GM19467 (cell line): ENCODE results near the gene NTN4.
"Not testable (repeated sequence)": the region's sequence is repeated elsewhere in the genome, so short reads cannot be mapped to it uniquely, and the experiment has no call there.

Experiments used
- ATAC-seq: cut with Tn5 transposase; IDR thresholded peaks from one replicate; pipeline ENCODE4 v1.9.1; 2021; ENCODE audit warnings: mild to moderate bottlenecking, moderate library complexity; ENCODE audit not compliant: unreplicated experiment

The NTN4 gene

GRCh38 chr12:95790033-95790916, at the start of gene NTN4:
Gene NTN4, minus strand, starts transcription at chr12:95790764. Its CDS starts 455 bp downstream, at chr12:95790309.
- ATAC-seq = no peak

GRCh38 chr12:95838125-95838524, 47.6 kb upstream of the NTN4 start:
- ATAC-seq = no peak

- ATAC-seq = no peak
These were observed 46.9 kb upstream of the NTN4 start for GRCh38 chr12:95837240-95838038.

- ATAC-seq = no peak
These were observed 46.2 kb upstream of the NTN4 start for GRCh38 chr12:95836630-95837239.

GRCh38 chr12:95836185-95836609, 45.6 kb upstream of the NTN4 start:
- no peak for ATAC-seq

GRCh38 chr12:95834572-95834971, 44.0 kb upstream of the NTN4 start:
- no peak for ATAC-seq

- no peak for ATAC-seq
These were observed 39.9 kb upstream of the NTN4 start for GRCh38 chr12:95830335-95831089.

- ATAC-seq = no peak
These were observed 38.8 kb upstream of the NTN4 start for GRCh38 chr12:95829395-95829794.

- ATAC-seq = no peak
These were observed 29.6 kb upstream of the NTN4 start for GRCh38 chr12:95820096-95820703.

- no peak for ATAC-seq
These were observed 25.2 kb upstream of the NTN4 start for GRCh38 chr12:95815632-95816212.

GRCh38 chr12:95812155-95812554, 21.6 kb upstream of the NTN4 start:
- ATAC-seq = not testable (repeated sequence)

- ATAC-seq = no peak
These were observed 19.8 kb upstream of the NTN4 start for GRCh38 chr12:95810411-95810810.

- ATAC-seq = no peak
These were observed 18.6 kb upstream of the NTN4 start for GRCh38 chr12:95809000-95809680.

GRCh38 chr12:95808146-95808545, 17.6 kb upstream of the NTN4 start:
- ATAC-seq = no peak

GRCh38 chr12:95805864-95806671, 15.5 kb upstream of the NTN4 start:
- ATAC-seq = no peak

- ATAC-seq = no peak
These were observed 13.7 kb upstream of the NTN4 start for GRCh38 chr12:95804291-95804690.

- no peak for ATAC-seq
These were observed 13.3 kb upstream of the NTN4 start for GRCh38 chr12:95803817-95804216.

- ATAC-seq = no peak
These were observed 12.1 kb upstream of the NTN4 start for GRCh38 chr12:95802482-95803270.
